Mesenteric fat pad (tissue), 1 donor: Measurements from ENCODE around the gene INSM2. TPM values are rescaled to one million over a fixed set of nuclear protein-coding genes. Genes with fewer than 3 reads are reported as not detected.

Source experiments
- DNase-seq: peaks from one replicate; pipeline ENCODE4 v3.0.0-alpha.2; 2020; ENCODE audit warnings: low spot score
- total RNA-seq: library from RNA; stranded (reverse); fragmentation: NEBNext Ultra II Directional; extraction: Animal tissue kit (Norgen Biotek cat#: 25700); gene quantifications from one replicate; pipeline ENCODE4 v1.2.1, GENCODE V29; 2021
- donor health status: DM: yes; HTN: yes; CAD: no.

The INSM2 gene
- total RNA-seq, 1 donor from 2014 or later = not detected

- no peak for DNase-seq
Measured at GRCh38 chr14:35549551-35549950, 15.6 kb downstream of the INSM2 start.

GRCh38 chr14:35551081-35551480 is 17.1 kb downstream of the INSM2 start:
- DNase-seq = no peak

- DNase-seq = no peak
Measured at GRCh38 chr14:35553808-35554207, 19.8 kb downstream of the INSM2 start.

GRCh38 chr14:35556548-35556947 is 22.6 kb downstream of the INSM2 start:
- DNase-seq = no peak

- no peak for DNase-seq
Measured at GRCh38 chr14:35557221-35557747, 23.3 kb downstream of the INSM2 start.

- no peak for DNase-seq
Measured at GRCh38 chr14:35558680-35559079, 24.7 kb downstream of the INSM2 start.

- no peak for DNase-seq
Measured at GRCh38 chr14:35565871-35566464, 32.0 kb downstream of the INSM2 start.

- no peak for DNase-seq
Measured at GRCh38 chr14:35571598-35571997, 37.6 kb downstream of the INSM2 start.

- DNase-seq = no peak
Measured at GRCh38 chr14:35573911-35574310, 39.9 kb downstream of the INSM2 start.

GRCh38 chr14:35576260-35576659 is 42.3 kb downstream of the INSM2 start:
- DNase-seq = no peak

GRCh38 chr14:35576856-35577255 is 42.9 kb downstream of the INSM2 start:
- no peak for DNase-seq

GRCh38 chr14:35578135-35578534 is 44.2 kb downstream of the INSM2 start:
- no peak for DNase-seq

- no peak for DNase-seq
Measured at GRCh38 chr14:35578639-35579038, 44.7 kb downstream of the INSM2 start.

Other genes with a start within 250 kb of the INSM2 start
- 200 TPM for gene PSMA6, start 241.8 kb upstream of the INSM2 start, total RNA-seq
- gene NFKBIA, start 129.4 kb upstream of the INSM2 start, total RNA-seq = 418 TPM